Thoracic aorta (tissue), 2 donors: ENCODE data around the gene FOXP2. TPM values are rescaled to one million over a fixed set of nuclear protein-coding genes. Genes with fewer than 3 reads are reported as not detected.
"Not testable (repeated sequence)": the region's sequence is repeated elsewhere in the genome, so short reads cannot be mapped to it uniquely, and the experiment has no call there.

ENCODE experiments used
- ATAC-seq: fragments of 150-250 bp; one replicate; pipeline ENCODE4 v1.8.0; 2017; ENCODE audit warnings: low read depth; ENCODE audit not compliant: insufficient number of reproducible peaks, low FRiP score
- DNase-seq: peaks from one replicate; pipeline ENCODE4 v3.0.0-alpha.2; 2020; ENCODE audit warnings: low spot score
- H3K27ac ChIP-seq, 2 donors: fragments of 200-600 bp; sonication (generic); 1 replicate in 1 of 2; 2 replicates in 1 of 2; pipeline ENCODE4 v1.5.1; 2016; ENCODE audit warnings: mild to moderate bottlenecking in 2 of 2, moderate library complexity in 2 of 2
- H3K27me3 ChIP-seq: fragments of 200-600 bp; sonication (generic); replicated peaks from 2 replicates; pipeline ENCODE4 v1.6.0; 2016; ENCODE audit warnings: mild to moderate bottlenecking; ENCODE audit not compliant: insufficient read depth
- H3K36me3 ChIP-seq: fragments of 200-600 bp; sonication (generic); one replicate; pipeline ENCODE4 v1.5.1; 2016
- H3K4me1 ChIP-seq, 2 donors: fragments of 200-600 bp; sonication (generic); 1 replicate in 1 of 2; 2 replicates in 1 of 2; pipeline versions ENCODE4 v1.5.1 to v1.6.0; 2016; ENCODE audit warnings: low read depth in 2 of 2, mild to moderate bottlenecking in 1 of 2; ENCODE audit not compliant: control insufficient read depth in 1 of 2
- H3K4me3 ChIP-seq: fragments of 200-600 bp; sonication (generic); 2 replicates; pipeline ENCODE4 v1.5.1; 2016; ENCODE audit warnings: mild to moderate bottlenecking
- H3K9me3 ChIP-seq: fragments of 200-600 bp; sonication (generic); 2 replicates; pipeline ENCODE4 v1.5.1; 2016
- total RNA-seq, 2 donors: library from RNA; depleted of rRNA; stranded (reverse); fragments of >200 nt; gene quantifications; one replicate each; pipeline versions ENCODE4 v1.1.0 to v1.2.3, GENCODE V29; 2016
- TF ChIP-seq, protein P1 (sequence below): fragments of 200-600 bp; sonication (generic); IDR thresholded peaks from one replicate; pipeline ENCODE4 v1.5.1; 2019; ENCODE audit warnings: antibody characterized with exemption

The FOXP2 gene
- total RNA-seq, 2 donors from 2014 or later, result 16.7 to 17.6 TPM

DNA sequence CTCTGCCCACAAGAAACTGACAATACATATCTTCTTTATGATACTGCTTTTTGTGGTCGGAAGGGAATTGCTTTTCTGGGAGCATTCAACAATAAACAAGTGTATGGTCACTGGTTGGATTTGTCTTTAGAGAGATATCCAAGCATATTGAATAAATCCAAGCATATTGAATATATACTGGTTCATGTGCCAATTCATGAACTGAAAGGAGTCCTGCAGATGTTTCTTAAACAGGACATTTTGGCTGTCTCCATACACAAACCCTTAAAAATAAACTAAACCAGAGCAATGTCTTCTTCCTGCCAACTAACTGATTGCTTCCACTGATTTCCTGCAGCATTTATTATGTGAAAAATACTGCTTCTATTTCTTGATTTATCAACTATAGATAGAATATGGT is 173.9 kb downstream of the FOXP2 start:
- no peak overlapping the region for H3K27ac ChIP-seq
- no peaks in the 10 kb centered on the region for H3K27me3 ChIP-seq
- no peak overlapping the region for H3K4me3 ChIP-seq
- TF ChIP-seq, protein P1, sequence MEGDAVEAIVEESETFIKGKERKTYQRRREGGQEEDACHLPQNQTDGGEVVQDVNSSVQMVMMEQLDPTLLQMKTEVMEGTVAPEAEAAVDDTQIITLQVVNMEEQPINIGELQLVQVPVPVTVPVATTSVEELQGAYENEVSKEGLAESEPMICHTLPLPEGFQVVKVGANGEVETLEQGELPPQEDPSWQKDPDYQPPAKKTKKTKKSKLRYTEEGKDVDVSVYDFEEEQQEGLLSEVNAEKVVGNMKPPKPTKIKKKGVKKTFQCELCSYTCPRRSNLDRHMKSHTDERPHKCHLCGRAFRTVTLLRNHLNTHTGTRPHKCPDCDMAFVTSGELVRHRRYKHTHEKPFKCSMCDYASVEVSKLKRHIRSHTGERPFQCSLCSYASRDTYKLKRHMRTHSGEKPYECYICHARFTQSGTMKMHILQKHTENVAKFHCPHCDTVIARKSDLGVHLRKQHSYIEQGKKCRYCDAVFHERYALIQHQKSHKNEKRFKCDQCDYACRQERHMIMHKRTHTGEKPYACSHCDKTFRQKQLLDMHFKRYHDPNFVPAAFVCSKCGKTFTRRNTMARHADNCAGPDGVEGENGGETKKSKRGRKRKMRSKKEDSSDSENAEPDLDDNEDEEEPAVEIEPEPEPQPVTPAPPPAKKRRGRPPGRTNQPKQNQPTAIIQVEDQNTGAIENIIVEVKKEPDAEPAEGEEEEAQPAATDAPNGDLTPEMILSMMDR, result no peak
- no peaks in the 10 kb centered on the region for H3K4me1 ChIP-seq
- no peaks in the 10 kb centered on the region for H3K9me3 ChIP-seq
- H3K36me3 ChIP-seq, result no peaks in the 10 kb centered on the region
- ATAC-seq, result no peak
- DNase-seq, result no peak

DNA sequence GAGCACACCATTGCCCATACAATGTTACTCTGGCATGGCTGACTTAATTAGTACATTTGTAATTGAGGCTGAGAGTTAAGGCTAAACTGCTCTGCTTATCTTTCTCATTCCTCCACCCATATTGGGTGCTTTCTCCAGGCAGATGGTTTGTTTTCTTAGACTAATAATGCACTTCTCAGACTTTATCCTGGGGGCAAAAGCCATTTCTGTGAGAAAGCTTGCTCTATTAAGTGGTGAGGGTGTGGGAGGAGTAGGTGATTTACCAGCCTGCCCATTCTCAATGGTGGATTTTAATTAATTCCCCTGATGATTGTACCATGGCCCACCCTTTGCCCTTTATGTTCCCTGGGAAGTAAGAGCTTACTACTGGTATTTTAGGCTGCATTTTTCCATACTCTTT is 174.8 kb downstream of the FOXP2 start:
- DNase-seq, result no peak
- Histone ChIP-seq H3K4me3 (no peak overlapping the region), H3K27ac (no peak overlapping the region), H3K9me3 (no peaks in the 10 kb centered on the region), H3K27me3 (no peaks in the 10 kb centered on the region), H3K36me3 (no peaks in the 10 kb centered on the region), H3K4me1 (no peaks in the 10 kb centered on the region)
- TF ChIP-seq, protein P1, result no peak
- ATAC-seq, result no peak

DNA sequence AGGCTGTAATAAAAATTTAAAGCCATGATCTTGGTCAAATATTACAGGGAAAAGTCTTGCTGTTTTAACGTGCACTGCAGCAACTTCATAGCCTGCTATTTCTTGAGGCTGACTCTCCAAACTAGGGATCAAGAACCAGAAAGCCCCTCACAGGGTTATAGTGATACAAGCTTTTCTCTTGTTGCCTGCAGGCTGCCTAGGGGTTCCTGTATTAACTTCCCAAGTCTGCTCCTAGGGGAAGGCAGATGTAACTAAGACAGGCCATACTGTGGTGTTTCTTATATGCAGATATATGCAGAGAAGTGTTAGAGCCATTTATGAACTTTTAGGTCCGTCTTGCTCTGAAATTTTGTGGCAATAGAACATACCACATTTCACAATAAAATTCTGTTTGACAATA is 175.7 kb downstream of the FOXP2 start:
- no peaks in the 10 kb centered on the region for H3K9me3 ChIP-seq
- H3K36me3 ChIP-seq, result no peaks in the 10 kb centered on the region
- H3K4me3 ChIP-seq, result no peak overlapping the region
- ATAC-seq (no peak), DNase-seq (no peak)
- no peaks in the 10 kb centered on the region for H3K4me1 ChIP-seq
- TF ChIP-seq, protein P1, result no peak
- no peak overlapping the region for H3K27ac ChIP-seq
- no peaks in the 10 kb centered on the region for H3K27me3 ChIP-seq

DNA sequence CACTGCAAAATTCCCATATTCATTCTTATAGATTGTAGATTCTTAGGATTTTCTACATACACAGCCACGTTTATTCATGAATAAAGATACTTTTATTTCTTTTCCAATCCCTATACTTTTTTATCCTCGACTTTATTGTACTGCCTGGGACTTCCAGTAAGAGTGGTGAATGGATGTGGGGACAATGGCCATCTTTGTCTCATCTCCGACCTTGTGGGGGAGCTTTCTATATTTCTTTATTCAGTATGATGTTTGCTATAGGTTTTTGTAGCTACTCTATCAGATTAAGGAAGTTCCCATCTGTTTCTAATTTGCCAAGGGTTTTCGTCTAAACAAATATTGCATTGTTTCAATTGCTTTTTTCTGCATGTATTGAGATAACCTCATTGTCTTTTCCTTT is 184.3 kb downstream of the FOXP2 start:
- H3K4me1 ChIP-seq, result no peaks in the 10 kb centered on the region
- H3K27me3 ChIP-seq, result no peaks in the 10 kb centered on the region
- TF ChIP-seq, protein P1, result no peak
- H3K4me3 ChIP-seq, result no peak overlapping the region
- ATAC-seq (no peak), DNase-seq (no peak)
- no peaks in the 10 kb centered on the region for H3K9me3 ChIP-seq
- H3K36me3 ChIP-seq, result no peaks in the 10 kb centered on the region
- H3K27ac ChIP-seq, result no peak overlapping the region

DNA sequence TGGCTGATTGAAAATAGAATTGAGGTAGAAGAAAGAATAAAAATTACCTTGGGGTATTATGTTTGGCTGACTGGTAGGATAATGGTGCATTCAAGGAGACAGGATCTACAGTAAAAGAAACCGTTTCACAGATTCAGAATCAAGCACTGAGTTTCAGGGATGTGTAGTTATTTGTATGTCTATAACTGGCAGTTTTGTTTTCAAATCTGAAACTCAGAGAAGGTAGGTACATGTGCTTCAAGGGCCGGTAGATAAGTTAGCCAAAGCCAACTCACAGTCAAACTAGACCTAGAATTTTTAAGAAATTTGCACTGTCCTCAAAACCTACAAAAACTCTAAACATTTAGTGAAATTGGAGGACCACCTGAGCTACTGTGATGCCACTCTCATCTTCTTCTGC is 191.5 kb downstream of the FOXP2 start:
- Histone ChIP-seq H3K4me3 (no peak overlapping the region), H3K27ac (no peak overlapping the region), H3K9me3 (no peaks in the 10 kb centered on the region), H3K36me3 (no peaks in the 10 kb centered on the region), H3K27me3 (no peaks in the 10 kb centered on the region), H3K4me1 (no peaks in the 10 kb centered on the region)
- DNase-seq (no peak), ATAC-seq (no peak)
- TF ChIP-seq, protein P1, result no peak

DNA sequence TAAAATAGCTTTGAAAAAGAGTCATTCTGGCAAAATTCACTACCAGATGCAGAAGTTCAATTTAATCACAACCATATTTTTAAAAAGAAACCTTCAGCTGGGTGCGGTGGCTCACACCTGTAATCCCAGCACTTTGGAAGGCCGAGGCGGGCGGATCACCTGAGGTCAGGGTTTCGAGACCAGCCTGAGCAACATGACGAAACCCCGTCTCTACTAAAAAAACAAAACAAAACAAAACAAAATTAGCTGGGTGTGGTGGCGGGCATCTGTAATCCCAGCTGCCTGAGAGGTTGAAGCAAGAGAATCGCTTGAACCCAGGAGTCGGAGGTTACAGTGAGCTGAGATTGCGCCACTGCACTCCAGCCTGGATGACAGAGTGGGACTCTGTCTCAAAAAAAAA is 194.2 kb downstream of the FOXP2 start:
- H3K27me3 ChIP-seq, H3K36me3 ChIP-seq, H3K4me1 ChIP-seq, ATAC-seq, H3K9me3 ChIP-seq, H3K4me3 ChIP-seq, H3K27ac ChIP-seq, DNase-seq: not testable (repeated sequence)
